Measurements from ENCODE around the gene LCP1.

Gene LCP1

DNA sequence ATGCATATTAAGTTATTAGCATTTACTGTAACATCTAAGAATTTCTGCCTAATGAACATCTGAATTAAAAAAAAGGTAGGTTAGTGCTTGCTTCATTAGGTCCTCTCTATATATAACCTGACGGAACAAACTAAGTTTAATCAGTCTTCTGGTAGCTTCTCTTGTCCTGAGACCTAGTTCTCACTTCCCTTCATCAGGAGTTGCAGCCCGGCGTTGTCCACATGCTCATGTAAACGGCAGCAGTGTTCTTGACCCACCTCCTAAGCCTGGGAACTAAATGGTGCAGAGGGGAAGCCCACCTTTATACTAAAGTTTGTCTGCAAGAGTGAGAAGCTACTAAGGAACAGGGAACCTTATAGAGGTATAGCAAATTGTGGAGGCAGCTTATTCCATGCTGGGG, 45.3 kb downstream of the LCP1 start:
- ChIA-PET CTCF (interaction anchor here (3.6 to 12.5 kb wide), 2 partner anchors 11 to 23 kb away, joined by 18 to 85 read pairs; no protein-coding TSS in a partner anchor), POLR2A (no interaction called here)
- no peak for DNase-seq (ENCODE audit: extremely low spot score)
- TF ChIP-seq, protein P1, sequence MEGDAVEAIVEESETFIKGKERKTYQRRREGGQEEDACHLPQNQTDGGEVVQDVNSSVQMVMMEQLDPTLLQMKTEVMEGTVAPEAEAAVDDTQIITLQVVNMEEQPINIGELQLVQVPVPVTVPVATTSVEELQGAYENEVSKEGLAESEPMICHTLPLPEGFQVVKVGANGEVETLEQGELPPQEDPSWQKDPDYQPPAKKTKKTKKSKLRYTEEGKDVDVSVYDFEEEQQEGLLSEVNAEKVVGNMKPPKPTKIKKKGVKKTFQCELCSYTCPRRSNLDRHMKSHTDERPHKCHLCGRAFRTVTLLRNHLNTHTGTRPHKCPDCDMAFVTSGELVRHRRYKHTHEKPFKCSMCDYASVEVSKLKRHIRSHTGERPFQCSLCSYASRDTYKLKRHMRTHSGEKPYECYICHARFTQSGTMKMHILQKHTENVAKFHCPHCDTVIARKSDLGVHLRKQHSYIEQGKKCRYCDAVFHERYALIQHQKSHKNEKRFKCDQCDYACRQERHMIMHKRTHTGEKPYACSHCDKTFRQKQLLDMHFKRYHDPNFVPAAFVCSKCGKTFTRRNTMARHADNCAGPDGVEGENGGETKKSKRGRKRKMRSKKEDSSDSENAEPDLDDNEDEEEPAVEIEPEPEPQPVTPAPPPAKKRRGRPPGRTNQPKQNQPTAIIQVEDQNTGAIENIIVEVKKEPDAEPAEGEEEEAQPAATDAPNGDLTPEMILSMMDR (IDR thresholded peaks at IDR 0.05; ENCODE audit: control extremely low read depth, extremely low read depth, low read depth, missing control alignments): no peak

DNA sequence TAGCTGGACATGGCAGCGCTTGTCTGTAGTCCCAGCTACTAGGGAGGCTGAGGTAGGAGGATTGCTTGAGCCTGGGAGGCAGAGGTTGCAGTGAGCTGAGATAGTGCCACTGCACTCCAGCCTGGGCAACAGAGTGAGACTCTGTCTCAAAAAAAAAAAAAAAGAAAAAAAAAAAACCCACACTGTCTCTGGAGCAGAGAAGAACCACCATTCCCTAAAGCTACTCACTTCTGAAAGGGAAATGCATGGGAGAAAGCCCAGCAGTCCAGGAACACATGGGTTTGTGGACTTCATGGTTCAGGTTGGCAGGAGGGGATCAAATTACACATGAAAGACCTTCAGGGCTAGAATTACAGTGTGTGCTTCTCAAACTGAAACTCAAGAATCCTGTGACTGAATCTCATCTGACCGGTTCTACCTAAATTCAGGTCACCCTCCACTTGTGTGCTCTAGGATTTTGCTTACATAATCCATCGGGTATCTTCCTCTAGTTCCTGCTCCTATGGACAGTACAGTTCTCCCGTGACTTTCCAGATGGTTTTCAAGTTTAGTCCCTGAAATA, 46.9 kb downstream of the LCP1 start:
- DNase-seq (ENCODE audit: extremely low spot score): no peak
- ChIA-PET CTCF (interaction anchor here (1.0 to 12.5 kb wide), 5 partner anchors 9 to 152 kb away, joined by 3 to 85 read pairs (median 5); no protein-coding TSS in a partner anchor), POLR2A (interaction anchor here (0.7 kb wide), 1 partner anchor 9 kb away, joined by 3 read pairs; no protein-coding TSS in a partner anchor)
- TF ChIP-seq, protein P1 (IDR thresholded peaks at IDR 0.05; ENCODE audit: control extremely low read depth, extremely low read depth, low read depth, missing control alignments): no peak

DNA sequence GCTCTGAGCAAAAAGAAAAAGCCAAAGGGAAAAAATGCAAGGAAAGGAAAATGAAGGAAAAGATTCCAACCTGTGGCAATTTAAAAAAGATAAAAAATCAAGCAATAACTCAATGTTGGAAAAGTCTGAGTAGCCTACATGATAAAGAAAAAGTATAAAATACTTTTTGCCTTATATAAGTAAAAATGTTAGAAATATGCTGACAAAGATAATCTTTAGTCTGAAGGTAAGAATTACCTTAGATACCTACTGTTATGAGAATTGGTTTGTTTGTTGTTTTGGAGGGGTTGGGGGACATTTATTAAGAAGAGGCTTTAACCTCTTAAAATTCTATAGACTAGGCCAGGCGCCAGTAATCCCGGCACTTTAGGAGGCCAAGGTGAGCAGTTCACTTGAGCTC, 47.5 kb downstream of the LCP1 start:
- CTCF ChIA-PET: interaction anchor here (1.0 to 12.5 kb wide), 4 partner anchors 8 to 152 kb away, joined by 3 to 85 read pairs (median 4); no protein-coding TSS in a partner anchor
- no peak for DNase-seq (ENCODE audit: extremely low spot score)
- POLR2A ChIA-PET: no interaction called here
- TF ChIP-seq, protein P1 (IDR thresholded peaks at IDR 0.05; ENCODE audit: control extremely low read depth, extremely low read depth, low read depth, missing control alignments): no peak

DNA sequence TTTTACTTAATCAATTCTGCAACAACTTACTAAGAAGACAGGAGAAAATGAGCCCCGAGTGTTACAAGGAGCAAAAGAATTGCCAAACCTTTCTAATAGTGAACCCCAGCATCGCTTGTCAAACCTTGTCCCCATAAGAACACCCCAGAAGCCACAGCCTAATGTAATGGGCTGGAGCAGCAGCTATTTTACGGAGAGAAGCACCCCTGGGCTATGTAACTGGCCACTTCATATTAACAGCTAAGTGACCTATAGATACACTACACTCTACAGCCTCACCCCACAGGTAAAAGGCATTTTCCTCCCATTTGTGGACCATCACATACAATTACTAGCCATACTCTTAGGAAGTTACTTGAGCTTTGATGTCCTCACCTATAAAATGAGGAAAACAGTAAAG, 49.9 kb downstream of the LCP1 start:
- no peak for DNase-seq (ENCODE audit: extremely low spot score)
- CTCF ChIA-PET: interaction anchor here (0.7 to 1.5 kb wide), 4 partner anchors 8 to 28 kb away, joined by 3 to 5 read pairs (median 4); no protein-coding TSS in a partner anchor
- POLR2A ChIA-PET: no interaction called here
- TF ChIP-seq, protein P1 (IDR thresholded peaks at IDR 0.05; ENCODE audit: control extremely low read depth, extremely low read depth, low read depth, missing control alignments): no peak

DNA sequence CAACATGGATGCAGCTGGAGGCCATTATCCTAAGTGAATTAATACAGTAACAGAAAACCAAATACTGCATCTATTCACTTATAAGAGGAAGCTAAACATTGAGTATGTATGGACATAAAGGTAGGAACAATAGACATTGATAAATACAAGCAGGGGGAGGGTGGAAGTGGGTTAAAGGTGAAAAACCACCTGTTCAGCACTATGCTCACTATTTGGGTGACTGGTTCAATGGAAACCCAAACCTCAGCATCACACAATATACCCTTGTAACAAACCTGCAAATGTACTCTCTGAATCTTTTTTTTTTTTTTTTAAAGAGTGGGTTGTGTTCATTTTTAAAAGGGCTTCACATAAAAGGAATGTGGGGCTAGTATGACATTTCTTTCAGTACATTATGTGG, 50.3 kb downstream of the LCP1 start:
- no peak for DNase-seq (ENCODE audit: extremely low spot score)
- TF ChIP-seq, protein P1 (IDR thresholded peaks at IDR 0.05; ENCODE audit: control extremely low read depth, extremely low read depth, low read depth, missing control alignments): no peak
- POLR2A ChIA-PET: no interaction called here
- CTCF ChIA-PET: interaction anchor here (1.0 to 1.5 kb wide), 2 partner anchors 9 to 28 kb away, joined by 4 to 5 read pairs; no protein-coding TSS in a partner anchor

DNA sequence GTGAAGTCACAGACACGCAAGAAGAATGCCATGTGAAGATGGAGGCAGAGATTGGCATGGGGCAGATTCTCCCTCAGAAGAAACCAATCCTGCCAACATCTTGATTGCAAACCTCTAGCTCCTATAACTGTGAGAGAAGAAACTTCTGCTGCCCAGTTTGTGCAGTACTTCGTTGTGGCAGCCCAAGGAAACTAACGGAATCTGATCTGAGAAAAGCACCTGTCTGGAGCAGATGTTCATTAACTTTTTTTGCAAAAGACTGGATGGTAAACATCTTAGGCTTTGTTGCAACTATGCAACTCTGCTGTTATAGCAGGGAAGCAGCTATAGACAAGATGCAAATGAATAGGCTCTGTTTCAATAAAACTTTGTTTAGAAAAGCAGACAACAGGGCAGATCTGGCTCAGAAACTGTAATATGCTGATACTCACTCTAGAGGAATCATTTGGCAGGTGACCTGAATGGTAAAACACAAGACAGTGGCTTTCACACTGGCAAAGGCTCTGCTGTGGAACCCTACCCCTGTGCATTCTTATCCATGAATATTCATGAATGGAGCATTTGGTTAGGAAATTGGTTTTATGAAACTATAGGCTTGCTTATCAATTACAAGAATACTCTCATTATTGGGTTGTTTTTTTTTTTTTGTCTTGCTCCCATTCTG, 51.9 kb downstream of the LCP1 start:
- ChIA-PET POLR2A (no interaction called here), CTCF (interaction anchor here (1.0 to 2.0 kb wide), 4 partner anchors 9 to 121 kb away, joined by 3 to 8 read pairs (median 4); no protein-coding TSS in a partner anchor)
- no peak for DNase-seq (ENCODE audit: extremely low spot score)
- TF ChIP-seq, protein P1 (IDR thresholded peaks at IDR 0.05; ENCODE audit: control extremely low read depth, extremely low read depth, low read depth, missing control alignments): no peak
